H1 (cell line): ENCODE data around the gene TXN2.

ENCODE experiments used
- CEBPB ChIP-seq: IDR thresholded peaks from 2 replicates; pipeline ENCODE4 v1.6.1; 2012; ENCODE audit warnings: low read depth, low read length
- POLR2AphosphoS5 ChIP-seq: IDR thresholded peaks from 2 replicates; pipeline ENCODE4 v1.6.1; 2011; ENCODE audit warnings: low read depth, low read length
- ZNF274 ChIP-seq: IDR thresholded peaks from 2 replicates; pipeline ENCODE4 v1.7.0; 2012; ENCODE audit warnings: low read length, borderline replicate concordance; ENCODE audit errors: extremely low read depth

DNA sequence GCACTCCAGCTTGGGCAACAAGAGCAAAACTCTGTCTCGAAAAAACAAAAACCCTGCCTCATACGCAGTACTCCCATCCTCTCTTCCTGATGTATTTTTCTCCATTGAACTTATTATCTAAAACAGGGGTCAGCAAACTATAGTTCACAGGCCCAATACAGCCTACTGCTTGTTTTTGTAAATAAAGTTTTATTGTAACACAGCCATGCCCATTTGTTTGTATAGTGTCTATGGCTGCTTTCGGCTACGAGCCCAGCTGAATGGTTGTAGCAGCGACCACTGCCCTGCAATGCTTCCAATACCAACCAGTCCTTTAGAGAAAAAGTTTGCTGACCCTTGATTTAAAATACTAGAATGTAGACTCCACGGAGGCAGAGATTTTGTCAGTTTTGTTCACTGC, 6.1 kb downstream of the TXN2 start:
- TF ChIP-seq POLR2AphosphoS5 (no peak), ZNF274 (no peak), CEBPB (no peak)
